ENCODE data around the gene AGBL1. TPM values are rescaled to one million over a fixed set of nuclear protein-coding genes. Genes with fewer than 3 reads are reported as not detected.

AGBL1 gene
- total and polyA plus RNA-seq, 4 donors = not detected

DNA sequence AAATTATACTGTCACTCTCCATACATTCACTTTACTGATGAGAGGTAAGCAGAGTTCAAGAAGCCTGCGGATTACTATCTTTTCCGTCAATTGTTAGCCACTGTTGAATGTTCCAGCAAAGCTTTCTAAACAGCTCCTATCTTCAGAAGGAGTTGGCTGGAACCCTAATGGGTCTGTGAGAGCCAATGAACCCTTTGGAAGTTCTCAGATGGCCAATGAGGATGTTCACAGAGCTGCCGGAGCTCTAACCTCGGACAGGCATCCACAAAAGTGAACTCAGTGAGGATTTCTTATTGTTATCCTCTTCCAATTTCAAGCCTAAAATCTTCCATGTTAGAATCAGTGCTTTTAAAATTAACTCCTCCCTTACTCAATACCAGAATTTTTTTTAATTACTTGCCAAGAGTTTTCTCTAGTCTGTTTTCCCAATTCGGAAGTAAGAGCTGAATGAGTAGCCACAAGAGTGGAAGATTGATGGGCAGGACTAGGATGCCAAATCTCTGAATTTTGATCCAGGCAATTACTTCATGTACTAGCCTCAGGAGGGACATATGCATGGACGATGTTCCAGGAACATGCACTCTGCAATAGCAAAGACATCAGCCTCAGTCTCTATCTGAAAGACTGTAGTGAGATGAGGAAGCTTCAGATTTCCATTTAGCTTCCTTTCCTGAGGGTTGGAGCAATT, 78.1 kb downstream of the AGBL1 start:
- WGBS = 69% methylated on average over 6 of the region's 6 CpGs
- no peak for DNase-seq (ENCODE audit: low spot score)
- Histone ChIP-seq H3K9ac (ENCODE audit: low read depth in 1 of 2, low read length in 2 of 2) (no peak overlapping the region), H3K36me3 (ENCODE audit: control insufficient read depth in 4 of 4, insufficient read depth in 3 of 4, low read depth in 1 of 4, low read length in 3 of 4) (no peaks in the 10 kb centered on the region), H3K4me3 (ENCODE audit: low read depth in 1 of 3, low read length in 3 of 3) (no peak overlapping the region), H3K27ac (ENCODE audit: low read depth in 1 of 2, low read length in 2 of 2) (no peak overlapping the region), H3K9me3 (ENCODE audit: control insufficient read depth in 4 of 4, low read length in 3 of 4) (no peaks in the 10 kb centered on the region), H3K27me3 (ENCODE audit: control insufficient read depth in 4 of 4, insufficient read depth in 4 of 4, low read length in 3 of 4) (no peaks in the 10 kb centered on the region), H3K4me1 (ENCODE audit: control insufficient read depth in 4 of 4, insufficient read depth in 4 of 4, low read length in 3 of 4) (no peaks in the 10 kb centered on the region)
- no peak for TF ChIP-seq YY1 (IDR thresholded peaks at IDR 0.05)
- no peak for TF ChIP-seq REST (IDR thresholded peaks at IDR 0.05)
- no peak for TF ChIP-seq CTCF (IDR thresholded peaks at IDR 0.05; ENCODE audit: low read depth, low read length, missing input control)
- TF ChIP-seq RXRA (IDR thresholded peaks at IDR 0.05) = no peak
- TF ChIP-seq EGR1 (IDR thresholded peaks at IDR 0.05; ENCODE audit: low read depth in 2 of 2) = no peak
- no peak for TF ChIP-seq HNF4G (IDR thresholded peaks at IDR 0.05)
- TF ChIP-seq NR2F2 (IDR thresholded peaks at IDR 0.05) = no peak
- no peak for TF ChIP-seq JUND (IDR thresholded peaks at IDR 0.05)
- no peak for TF ChIP-seq RAD21 (IDR thresholded peaks at IDR 0.05)
- no peak for TF ChIP-seq MAX (IDR thresholded peaks at IDR 0.05)
- TF ChIP-seq SP1 (IDR thresholded peaks at IDR 0.05) = no peak
- no peak for TF ChIP-seq HNF4A (conservative IDR thresholded peaks at IDR 0.05)
- TF ChIP-seq, protein P1, sequence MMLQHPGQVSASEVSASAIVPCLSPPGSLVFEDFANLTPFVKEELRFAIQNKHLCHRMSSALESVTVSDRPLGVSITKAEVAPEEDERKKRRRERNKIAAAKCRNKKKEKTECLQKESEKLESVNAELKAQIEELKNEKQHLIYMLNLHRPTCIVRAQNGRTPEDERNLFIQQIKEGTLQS (IDR thresholded peaks at IDR 0.05) = no peak
- TF ChIP-seq FOXA1 (IDR thresholded peaks at IDR 0.05) = no peak
- TF ChIP-seq ZBTB33 (IDR thresholded peaks at IDR 0.05) = no peak

DNA sequence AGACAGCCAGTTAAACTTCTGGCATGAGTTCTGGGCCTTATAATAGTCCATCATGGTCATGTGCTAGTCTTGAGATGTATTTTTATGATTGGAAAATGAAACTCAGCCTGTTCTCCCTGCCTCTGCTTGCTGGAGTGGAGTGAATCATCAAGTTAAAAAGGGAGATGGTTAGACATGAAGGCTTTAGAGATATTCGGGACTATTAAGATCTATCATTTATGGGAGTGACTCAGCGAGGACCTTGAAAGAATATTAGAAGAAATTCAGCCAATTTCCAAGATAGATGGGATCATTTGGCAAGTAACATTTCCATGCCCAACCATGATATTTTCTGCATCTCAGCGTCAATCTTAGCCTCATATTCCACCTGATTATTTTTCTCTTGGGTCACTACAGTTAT, 79.8 kb downstream of the AGBL1 start:
- TF ChIP-seq, protein P1 (IDR thresholded peaks at IDR 0.05) = no peak
- TF ChIP-seq HNF4G (IDR thresholded peaks at IDR 0.05) (no peak), ZBTB33 (IDR thresholded peaks at IDR 0.05) (no peak), YY1 (IDR thresholded peaks at IDR 0.05) (no peak), REST (IDR thresholded peaks at IDR 0.05) (no peak), FOXA2 (IDR thresholded peaks at IDR 0.05) (no peak), FOXA1 (IDR thresholded peaks at IDR 0.05) (no peak), GABPA (IDR thresholded peaks at IDR 0.05 in 1 of 2, conservative IDR thresholded peaks at IDR 0.05 in 1 of 2) (no peak)
- Histone ChIP-seq H3K4me3 (ENCODE audit: low read depth in 1 of 3, low read length in 3 of 3) (no peak overlapping the region), H3K27ac (ENCODE audit: low read depth in 1 of 2, low read length in 2 of 2) (no peak overlapping the region), H3K9me3 (ENCODE audit: control insufficient read depth in 4 of 4, low read length in 3 of 4) (no peaks in the 10 kb centered on the region), H3K36me3 (ENCODE audit: control insufficient read depth in 4 of 4, insufficient read depth in 3 of 4, low read depth in 1 of 4, low read length in 3 of 4) (no peaks in the 10 kb centered on the region), H3K4me1 (ENCODE audit: control insufficient read depth in 4 of 4, insufficient read depth in 4 of 4, low read length in 3 of 4) (no peaks in the 10 kb centered on the region), H3K9ac (ENCODE audit: low read depth in 1 of 2, low read length in 2 of 2) (no peak overlapping the region), H3K27me3 (ENCODE audit: control insufficient read depth in 4 of 4, insufficient read depth in 4 of 4, low read length in 3 of 4) (no peaks in the 10 kb centered on the region)
- DNase-seq (ENCODE audit: low spot score) = no peak
- WGBS = 67% methylated on average over 3 of the region's 3 CpGs
